ENCODE measurements around the gene TMEM82.

DNA sequence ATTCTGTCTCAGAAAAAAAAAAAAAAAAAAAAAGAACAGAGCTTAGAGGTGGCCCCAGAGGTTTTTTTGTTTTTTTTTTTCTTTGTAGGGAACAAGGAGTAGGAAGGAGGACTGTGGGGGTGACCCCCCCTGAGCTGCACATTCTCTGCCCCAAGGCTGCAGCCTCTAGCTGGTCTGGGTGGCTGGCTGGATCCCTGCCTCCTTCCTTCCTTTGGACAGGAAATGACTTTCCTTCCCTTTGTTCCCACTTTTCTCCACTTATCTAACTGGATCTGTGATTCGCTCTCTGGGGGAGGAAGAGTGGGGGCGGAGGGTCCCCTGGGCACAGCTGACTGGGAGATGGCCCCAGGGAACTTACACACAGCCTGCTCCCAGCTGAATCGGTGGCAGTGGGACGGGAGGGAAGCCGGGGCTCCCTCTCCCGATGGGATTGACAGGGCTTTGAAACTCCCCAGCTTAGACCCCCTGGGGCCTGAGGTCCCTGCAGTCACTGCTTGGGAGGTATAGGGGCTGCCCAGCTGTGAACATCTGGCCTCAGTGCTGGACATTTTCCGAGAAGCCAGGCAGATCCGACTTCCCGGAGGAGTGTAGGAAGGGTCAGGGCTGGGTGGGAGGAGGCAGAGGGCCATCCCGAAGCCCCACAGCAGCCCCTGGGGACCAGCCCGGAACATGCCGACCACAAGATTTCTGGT lies 18.4 kb downstream of the TMEM82 start:
- TF ChIP-seq ZNF274 (IDR thresholded peaks at IDR 0.05; ENCODE audit: low read length) (no peak), ZNF274 (tag by site-specific recombination; IDR thresholded peaks at IDR 0.05; ENCODE audit: borderline replicate concordance) (no peak), ZNF549 (tag by site-specific recombination; IDR thresholded peaks at IDR 0.05) (no peak), ZNF792 (tag by site-specific recombination; IDR thresholded peaks at IDR 0.05) (no peak), ZNF785 (tag by site-specific recombination; IDR thresholded peaks at IDR 0.05) (no peak), ZNF133 (tag by site-specific recombination; IDR thresholded peaks at IDR 0.05) (no peak)
- TF ChIP-seq, protein P1, sequence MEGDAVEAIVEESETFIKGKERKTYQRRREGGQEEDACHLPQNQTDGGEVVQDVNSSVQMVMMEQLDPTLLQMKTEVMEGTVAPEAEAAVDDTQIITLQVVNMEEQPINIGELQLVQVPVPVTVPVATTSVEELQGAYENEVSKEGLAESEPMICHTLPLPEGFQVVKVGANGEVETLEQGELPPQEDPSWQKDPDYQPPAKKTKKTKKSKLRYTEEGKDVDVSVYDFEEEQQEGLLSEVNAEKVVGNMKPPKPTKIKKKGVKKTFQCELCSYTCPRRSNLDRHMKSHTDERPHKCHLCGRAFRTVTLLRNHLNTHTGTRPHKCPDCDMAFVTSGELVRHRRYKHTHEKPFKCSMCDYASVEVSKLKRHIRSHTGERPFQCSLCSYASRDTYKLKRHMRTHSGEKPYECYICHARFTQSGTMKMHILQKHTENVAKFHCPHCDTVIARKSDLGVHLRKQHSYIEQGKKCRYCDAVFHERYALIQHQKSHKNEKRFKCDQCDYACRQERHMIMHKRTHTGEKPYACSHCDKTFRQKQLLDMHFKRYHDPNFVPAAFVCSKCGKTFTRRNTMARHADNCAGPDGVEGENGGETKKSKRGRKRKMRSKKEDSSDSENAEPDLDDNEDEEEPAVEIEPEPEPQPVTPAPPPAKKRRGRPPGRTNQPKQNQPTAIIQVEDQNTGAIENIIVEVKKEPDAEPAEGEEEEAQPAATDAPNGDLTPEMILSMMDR (tag by site-specific recombination; IDR thresholded peaks at IDR 0.05), result no peak
